Sigmoid colon (tissue), 7 donors: ENCODE measurements around the gene KCTD19. TPM values are rescaled to one million over a fixed set of nuclear protein-coding genes. Genes with fewer than 3 reads are reported as not detected.

Source experiments
- DNase-seq: peaks from one replicate; pipeline ENCODE4 v3.0.0-alpha.2; 2019
- H3K27ac ChIP-seq, 4 donors: fragments of 200-600 bp; sonication (generic); one replicate each; pipeline ENCODE4 v1.5.1; 2016 to 2019; ENCODE audit warnings: mild to moderate bottlenecking in 1 of 4
- H3K27me3 ChIP-seq, 3 donors: fragments of 200-600 bp; sonication (generic); one replicate each; pipeline ENCODE4 v1.5.1; 2019; ENCODE audit warnings: mild to moderate bottlenecking in 1 of 3
- H3K36me3 ChIP-seq, 4 donors: fragments of 200-600 bp; sonication (generic); one replicate each; pipeline ENCODE4 v1.5.1; 2016 to 2019
- H3K4me1 ChIP-seq, 4 donors: fragments of 200-600 bp; sonication (generic); one replicate each; pipeline ENCODE4 v1.5.1; 2017 to 2019
- H3K4me3 ChIP-seq, 4 donors: fragments of 200-600 bp; sonication (generic); one replicate each; pipeline ENCODE4 v1.5.1; 2017 to 2019; ENCODE audit warnings: mild to moderate bottlenecking in 2 of 4, moderate library complexity in 1 of 4
- H3K9me3 ChIP-seq, 4 donors: fragments of 200-600 bp in 3 of 4; sonication (generic) in 3 of 4; one replicate each; pipeline versions ENCODE4 v1.5.1 to v1.6.1; 2013 to 2019
- EP300 ChIP-seq, 4 donors: sonication (generic); formaldehyde crosslinking; IDR thresholded peaks; one replicate each; pipeline ENCODE4 v1.6.1; 2017; ENCODE audit warnings: antibody characterized with exemption in 4 of 4
- POLR2A ChIP-seq, 2 donors: fragments of 450-650 bp; IDR thresholded peaks; one replicate each; pipeline ENCODE4 v1.6.1; 2016; ENCODE audit warnings: antibody characterized with exemption in 2 of 2, mild to moderate bottlenecking in 2 of 2, moderate library complexity in 2 of 2
- POLR2AphosphoS5 ChIP-seq, 4 donors: sonication (generic); formaldehyde crosslinking; IDR thresholded peaks; one replicate each; pipeline ENCODE4 v1.6.1; 2017; ENCODE audit warnings: antibody characterized with exemption in 4 of 4
- WGBS, 2 donors: extraction: QIAGEN DNeasy Blood & Tissue Kit; methylation state at CpG; one replicate each; pipeline ENCODE4 v1.1.7; 2013; 5-methylcytosine and 5-hydroxymethylcytosine counted together
- intact Hi-C: fragments of 100-400 bp; cut with DNase I; formaldehyde crosslinking; loops from one replicate; pipeline ENCODE4 v1.15.1; 2023
- polyA plus RNA-seq, 3 donors: library from polyadenylated mRNA; stranded (reverse); fragments of 200-250 nt; gene quantifications; one replicate each; pipeline ENCODE4 v1.2.3, GENCODE V29; 2013
- total RNA-seq, 4 donors: library from RNA; depleted of rRNA; stranded (reverse); fragments of >200 nt; gene quantifications; one replicate each; pipeline ENCODE4 v1.1.0, GENCODE V29; 2016
- TF ChIP-seq, protein P1 (sequence below), 4 experiments: fragments of 450-650 bp in 3 of 4; fragments of 200-600 bp in 1 of 4; IDR thresholded peaks; one replicate each; pipeline ENCODE4 v1.5.1; 2016 to 2019; ENCODE audit warnings: antibody characterized with exemption in 4 of 4, mild to moderate bottlenecking in 3 of 4, moderate library complexity in 2 of 4
- donor health status: healthy with polysubstance abuse.
- donor health status: Bipolar disorder and iron deficiency.
- donor health status: healthy.

KCTD19 gene
- total and polyA plus RNA-seq, 7 donors, result under 0.01 to 0.04 TPM; not detected in 5

DNA sequence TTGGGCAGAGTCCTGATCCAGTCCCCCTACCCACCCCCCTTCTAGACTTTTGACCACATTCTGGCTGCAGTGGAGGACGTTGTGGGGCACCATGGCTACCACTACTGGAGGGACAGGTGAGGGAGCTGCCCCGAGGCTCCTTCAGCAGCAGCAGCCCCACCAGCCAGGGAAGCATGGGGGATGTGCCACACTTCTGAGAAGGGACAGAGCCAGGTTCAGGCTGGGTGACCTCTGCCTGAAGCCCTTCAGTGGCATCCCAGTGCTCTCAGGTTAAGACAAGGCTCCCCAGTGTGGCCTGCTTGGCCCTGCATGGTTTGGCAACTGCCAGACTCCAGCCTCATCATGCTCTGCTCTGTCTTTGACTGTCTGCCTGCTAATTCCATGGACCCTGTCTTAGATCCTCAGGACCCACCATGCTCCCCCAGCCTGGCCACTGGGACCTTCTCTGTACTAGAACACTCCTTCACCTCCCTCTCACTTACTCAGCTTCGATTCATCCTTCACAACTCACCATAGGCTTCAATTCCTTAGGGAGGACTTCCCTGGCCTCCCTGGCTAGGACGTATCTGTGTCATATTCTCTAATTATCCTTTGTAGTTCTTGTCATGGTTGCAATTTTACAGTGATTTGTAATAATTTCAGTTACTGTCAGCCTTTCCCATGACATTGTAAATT is 68.9 kb downstream of the KCTD19 start:
- DNase-seq, result peak; percentile 47
- Histone ChIP-seq H3K27ac (no peak overlapping the region), H3K9me3 (no peaks in the 10 kb centered on the region), H3K36me3 (no peaks in the 10 kb centered on the region), H3K27me3 (peaks cover 5 to 21% (median 13%) of the 10 kb centered on the region in 3 donors), H3K4me1 (no peaks in the 10 kb centered on the region), H3K4me3 (no peak overlapping the region)
- intact Hi-C loops, result no loop called here
- TF ChIP-seq POLR2A (IDR thresholded peaks at IDR 0.05), result no peak
- TF ChIP-seq, protein P1, sequence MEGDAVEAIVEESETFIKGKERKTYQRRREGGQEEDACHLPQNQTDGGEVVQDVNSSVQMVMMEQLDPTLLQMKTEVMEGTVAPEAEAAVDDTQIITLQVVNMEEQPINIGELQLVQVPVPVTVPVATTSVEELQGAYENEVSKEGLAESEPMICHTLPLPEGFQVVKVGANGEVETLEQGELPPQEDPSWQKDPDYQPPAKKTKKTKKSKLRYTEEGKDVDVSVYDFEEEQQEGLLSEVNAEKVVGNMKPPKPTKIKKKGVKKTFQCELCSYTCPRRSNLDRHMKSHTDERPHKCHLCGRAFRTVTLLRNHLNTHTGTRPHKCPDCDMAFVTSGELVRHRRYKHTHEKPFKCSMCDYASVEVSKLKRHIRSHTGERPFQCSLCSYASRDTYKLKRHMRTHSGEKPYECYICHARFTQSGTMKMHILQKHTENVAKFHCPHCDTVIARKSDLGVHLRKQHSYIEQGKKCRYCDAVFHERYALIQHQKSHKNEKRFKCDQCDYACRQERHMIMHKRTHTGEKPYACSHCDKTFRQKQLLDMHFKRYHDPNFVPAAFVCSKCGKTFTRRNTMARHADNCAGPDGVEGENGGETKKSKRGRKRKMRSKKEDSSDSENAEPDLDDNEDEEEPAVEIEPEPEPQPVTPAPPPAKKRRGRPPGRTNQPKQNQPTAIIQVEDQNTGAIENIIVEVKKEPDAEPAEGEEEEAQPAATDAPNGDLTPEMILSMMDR (IDR thresholded peaks at IDR 0.05), result no peak
- no peak for TF ChIP-seq POLR2AphosphoS5 (IDR thresholded peaks at IDR 0.05)
- TF ChIP-seq EP300 (IDR thresholded peaks at IDR 0.05), result no peak
- 84 to 85% methylated on average over 4 of the region's 4 CpGs for WGBS, 2 donors

GRCh38 chr16:67256701-67257230 is 69.8 kb downstream of the KCTD19 start:
- whole genome bisulfite sequencing, 2 donors, result 91 to 97% methylated on average over 11 of the region's 11 CpGs

GRCh38 chr16:67255553-67256221 is 70.9 kb downstream of the KCTD19 start:
- intact Hi-C loops, result no loop called here
- Histone ChIP-seq H3K27me3 (peaks cover 5 to 40% (median 25%) of the 10 kb centered on the region in 3 donors), H3K4me3 (no peak overlapping the region), H3K4me1 (no peaks in the 10 kb centered on the region), H3K36me3 (no peaks in the 10 kb centered on the region), H3K27ac (no peak overlapping the region), H3K9me3 (no peaks in the 10 kb centered on the region)
- WGBS, 2 donors, result 91 to 92% methylated on average over 17 of the region's 17 CpGs
- DNase-seq, result peak; percentile 59
- no peak for TF ChIP-seq EP300 (IDR thresholded peaks at IDR 0.05)
- no peak for TF ChIP-seq POLR2A (IDR thresholded peaks at IDR 0.05)
- no peak for TF ChIP-seq POLR2AphosphoS5 (IDR thresholded peaks at IDR 0.05)
- TF ChIP-seq, protein P1 (IDR thresholded peaks at IDR 0.05), result no peak

More at GRCh38 chr16:67256701-67257230, 69.8 kb downstream of the KCTD19 start:
- no peak overlapping the region for H3K27ac ChIP-seq
- no peaks in the 10 kb centered on the region for H3K9me3 ChIP-seq
- DNase-seq, result peak; percentile 49
- no peaks in the 10 kb centered on the region for H3K4me1 ChIP-seq
- no peak for TF ChIP-seq POLR2A (IDR thresholded peaks at IDR 0.05)
- TF ChIP-seq, protein P1 (IDR thresholded peaks at IDR 0.05), result no peak
- TF ChIP-seq POLR2AphosphoS5 (IDR thresholded peaks at IDR 0.05), result no peak
- no peak for TF ChIP-seq EP300 (IDR thresholded peaks at IDR 0.05)
- H3K4me3 ChIP-seq, result no peak overlapping the region
- H3K27me3 ChIP-seq, result peaks cover 5 to 29% (median 19%) of the 10 kb centered on the region in 3 donors
- H3K36me3 ChIP-seq, result no peaks in the 10 kb centered on the region
- intact Hi-C loops, result no loop called here

DNA sequence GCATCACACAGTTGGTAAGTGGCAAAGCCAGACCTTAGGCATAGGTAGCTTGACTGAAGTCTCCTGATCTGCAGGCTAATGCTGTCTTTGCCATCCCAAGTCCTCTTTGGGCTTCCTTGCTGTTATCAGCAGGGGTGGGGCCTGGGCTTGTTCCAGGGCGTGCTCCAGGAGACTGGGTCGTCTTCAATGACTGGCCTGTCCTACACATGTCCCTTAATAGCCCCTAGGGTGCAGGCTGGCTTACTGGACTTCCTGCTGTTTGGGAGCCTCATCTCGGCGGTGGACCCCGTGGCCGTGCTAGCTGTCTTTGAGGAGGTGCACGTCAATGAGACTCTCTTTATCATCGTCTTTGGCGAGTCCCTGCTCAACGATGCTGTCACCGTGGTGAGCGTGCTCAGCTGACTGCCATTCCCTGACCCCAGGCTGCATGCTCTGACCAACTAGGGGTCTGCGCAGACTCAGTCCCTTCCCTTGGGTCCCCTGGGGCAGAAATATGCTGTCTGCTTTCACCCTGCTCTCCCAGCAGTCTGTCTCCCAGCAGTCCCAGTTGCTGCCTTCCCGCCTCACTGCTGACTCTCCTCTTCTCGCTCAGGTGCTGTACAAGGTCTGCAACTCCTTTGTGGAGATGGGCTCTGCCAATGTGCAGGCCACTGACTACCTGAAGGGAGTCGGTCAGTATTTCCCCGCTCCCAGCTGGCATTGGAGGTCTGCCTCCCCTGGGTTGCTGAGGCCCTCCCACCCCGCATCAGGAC is 71.6 kb downstream of the KCTD19 start:
- intact Hi-C loops, result no loop called here
- TF ChIP-seq, protein P1 (IDR thresholded peaks at IDR 0.05), result no peak
- TF ChIP-seq EP300 (IDR thresholded peaks at IDR 0.05) (no peak), POLR2AphosphoS5 (IDR thresholded peaks at IDR 0.05) (no peak), POLR2A (IDR thresholded peaks at IDR 0.05) (no peak)
- no peaks in the 10 kb centered on the region for H3K36me3 ChIP-seq
- H3K27ac ChIP-seq, result no peak overlapping the region
- H3K4me3 ChIP-seq, result no peak overlapping the region
- DNase-seq, result peak; percentile 58
- peaks cover 5 to 47% (median 27%) of the 10 kb centered on the region in 3 donors for H3K27me3 ChIP-seq
- 71 to 90% methylated on average over 18 of the region's 18 CpGs for whole genome bisulfite sequencing, 2 donors
- H3K9me3 ChIP-seq, result no peaks in the 10 kb centered on the region
- no peaks in the 10 kb centered on the region for H3K4me1 ChIP-seq
